Stimulated activated CD8-positive, alpha-beta memory T cell treated with anti-CD3 and anti-CD28 coated beads, Interleukin-15, amount 100 ng/mL, for 24 hours (primary cell): ENCODE data around the gene TCF7L2.

Experiments
- DNase-seq: peaks from one replicate; pipeline ENCODE4 v3.0.0-alpha.2; 2020; ENCODE audit warnings: low read depth

The TCF7L2 gene

GRCh38 chr10:112966194-112966855 lies 16.3 kb downstream of the TCF7L2 start:
- DNase-seq: no peak

- no peak for DNase-seq
Observed at GRCh38 chr10:112967200-112967599, 17.2 kb downstream of the TCF7L2 start.

- no peak for DNase-seq
Observed at GRCh38 chr10:112969131-112969530, 19.1 kb downstream of the TCF7L2 start.

- no peak for DNase-seq
Observed at GRCh38 chr10:112969542-112969941, 19.5 kb downstream of the TCF7L2 start.

- DNase-seq: no peak
Observed at GRCh38 chr10:112970021-112970420, 20.0 kb downstream of the TCF7L2 start.

- DNase-seq: no peak
Observed at GRCh38 chr10:112972606-112973005, 22.6 kb downstream of the TCF7L2 start.

- DNase-seq: no peak
Observed at GRCh38 chr10:112973046-112973445, 23.0 kb downstream of the TCF7L2 start.

GRCh38 chr10:112973805-112974204 lies 23.8 kb downstream of the TCF7L2 start:
- DNase-seq: no peak

GRCh38 chr10:112977426-112977898 lies 27.4 kb downstream of the TCF7L2 start:
- DNase-seq: no peak

GRCh38 chr10:112979927-112980326 lies 29.9 kb downstream of the TCF7L2 start:
- no peak for DNase-seq

- no peak for DNase-seq
Observed at GRCh38 chr10:112980937-112981336, 30.9 kb downstream of the TCF7L2 start.

- DNase-seq: no peak
Observed at GRCh38 chr10:112981553-112981952, 31.5 kb downstream of the TCF7L2 start.

- no peak for DNase-seq
Observed at GRCh38 chr10:112983444-112984056, 33.5 kb downstream of the TCF7L2 start.

- DNase-seq: no peak
Observed at GRCh38 chr10:112984756-112985155, 34.7 kb downstream of the TCF7L2 start.

- no peak for DNase-seq
Observed at GRCh38 chr10:112985690-112986543, 35.9 kb downstream of the TCF7L2 start.

- no peak for DNase-seq
Observed at GRCh38 chr10:112986544-112987190, 36.6 kb downstream of the TCF7L2 start.

- no peak for DNase-seq
Observed at GRCh38 chr10:112988839-112989406, 38.9 kb downstream of the TCF7L2 start.

- DNase-seq: no peak
Observed at GRCh38 chr10:112989826-112990225, 39.8 kb downstream of the TCF7L2 start.

- no peak for DNase-seq
Observed at GRCh38 chr10:112990271-112990670, 40.2 kb downstream of the TCF7L2 start.

- DNase-seq: no peak
Observed at GRCh38 chr10:112991888-112992491, 41.9 kb downstream of the TCF7L2 start.

GRCh38 chr10:112996462-112996861 lies 46.4 kb downstream of the TCF7L2 start:
- DNase-seq: no peak

- DNase-seq: no peak
Observed at GRCh38 chr10:112999102-112999501, 49.1 kb downstream of the TCF7L2 start.
